ENCODE results near the gene PCBP1. TPM values are rescaled to one million over a fixed set of nuclear protein-coding genes. Genes with fewer than 3 reads are reported as not detected.
"Not testable (repeated sequence)": the region's sequence is repeated elsewhere in the genome, so short reads cannot be mapped to it uniquely, and the experiment has no call there.

Gene PCBP1
- polyA plus RNA-seq, 1 experiment: 63.8 TPM

- no peak for DNase-seq (ENCODE audit: low read depth, low spot score)
- CTCF ChIA-PET: interaction anchor here (1.7 kb wide), 1 partner anchor 11 kb away, joined by 5 read pairs; no protein-coding TSS in a partner anchor
- POLR2A ChIA-PET: interaction anchor here (0.6 to 2.6 kb wide), 5 partner anchors 8 to 1373 kb away, joined by 3 to 19 read pairs (median 7); no protein-coding TSS in a partner anchor
- peak overlapping the region; percentile 43 for H3K4me3 ChIP-seq (ENCODE audit: low read depth, low read length)
- no peak for TF ChIP-seq CTCF (IDR thresholded peaks at IDR 0.05; ENCODE audit: low read depth, low read length)
- H3K9me3 ChIP-seq (ENCODE audit: control insufficient read depth, insufficient read depth, low read length): no peaks in the 10 kb centered on the region
- H3K27me3 ChIP-seq (ENCODE audit: control insufficient read depth, insufficient read depth, low read length): no peaks in the 10 kb centered on the region
- H3K27ac ChIP-seq (ENCODE audit: low read depth, low read length): peak overlapping the region; percentile 87
Measured at GRCh38 chr2:70132244-70133126, 45.2 kb downstream of the PCBP1 start.

GRCh38 chr2:70133127-70133452, 45.8 kb downstream of the PCBP1 start:
- no peak overlapping the region for H3K27ac ChIP-seq (ENCODE audit: low read depth, low read length)
- H3K4me3 ChIP-seq (ENCODE audit: low read depth, low read length): peak overlapping the region; percentile 43; the same call in 1 of the 2 replicates
- no peak for DNase-seq (ENCODE audit: low read depth, low spot score)
- H3K9me3 ChIP-seq (ENCODE audit: control insufficient read depth, insufficient read depth, low read length): no peaks in the 10 kb centered on the region
- H3K27me3 ChIP-seq (ENCODE audit: control insufficient read depth, insufficient read depth, low read length): no peaks in the 10 kb centered on the region
- ChIA-PET POLR2A (interaction anchor here (2.2 to 2.6 kb wide), 2 partner anchors 9 to 44 kb away, joined by 13 to 19 read pairs; no protein-coding TSS in a partner anchor), CTCF (interaction anchor here (1.3 to 1.7 kb wide), 3 partner anchors 10 to 221 kb away, joined by 3 to 6 read pairs (median 5); no protein-coding TSS in a partner anchor)
- no peak for TF ChIP-seq CTCF (IDR thresholded peaks at IDR 0.05; ENCODE audit: low read depth, low read length)

GRCh38 chr2:70133491-70134322, 46.4 kb downstream of the PCBP1 start:
- no peaks in the 10 kb centered on the region for H3K27me3 ChIP-seq (ENCODE audit: control insufficient read depth, insufficient read depth, low read length)
- H3K9me3 ChIP-seq (ENCODE audit: control insufficient read depth, insufficient read depth, low read length): no peaks in the 10 kb centered on the region
- no peak for TF ChIP-seq CTCF (IDR thresholded peaks at IDR 0.05; ENCODE audit: low read depth, low read length)
- ChIA-PET CTCF (interaction anchor here (1.3 to 1.7 kb wide), 3 partner anchors 10 to 221 kb away, joined by 3 to 6 read pairs (median 5); no protein-coding TSS in a partner anchor), POLR2A (interaction anchor here (0.7 to 2.6 kb wide), 3 partner anchors 9 to 45 kb away, joined by 4 to 19 read pairs (median 13); no protein-coding TSS in a partner anchor)
- H3K4me3 ChIP-seq (ENCODE audit: low read depth, low read length): no peak overlapping the region
- DNase-seq (ENCODE audit: low read depth, low spot score): no peak
- H3K27ac ChIP-seq (ENCODE audit: low read depth, low read length): no peak overlapping the region

GRCh38 chr2:70134323-70134983, 47.2 kb downstream of the PCBP1 start:
- not testable (repeated sequence) for DNase-seq (ENCODE audit: low read depth, low spot score); H3K9me3 ChIP-seq (ENCODE audit: control insufficient read depth, insufficient read depth, low read length)
- POLR2A ChIA-PET: interaction anchor here (0.7 to 2.6 kb wide), 3 partner anchors 10 to 40 kb away, joined by 4 to 19 read pairs (median 8); no protein-coding TSS in a partner anchor

More at GRCh38 chr2:70134323-70134983, 47.2 kb downstream of the PCBP1 start:
- H3K27ac ChIP-seq (ENCODE audit: low read depth, low read length); H3K27me3 ChIP-seq (ENCODE audit: control insufficient read depth, insufficient read depth, low read length); H3K4me3 ChIP-seq (ENCODE audit: low read depth, low read length): not testable (repeated sequence)
- CTCF ChIA-PET: interaction anchor here (1.3 to 1.7 kb wide), 3 partner anchors 9 to 222 kb away, joined by 3 to 6 read pairs (median 5); no protein-coding TSS in a partner anchor

Small RNAs within 50 kb of the gene (small RNA-seq; reads per million reads assigned to genes)
- gene RN7SL470P (ENCODE audit: insufficient read length, low read depth): not detected

Other genes with a start within 250 kb of the PCBP1 start
- 38.1 and 57.8 TPM in 2 replicates for gene SNRNP27, start 193.5 kb upstream of the PCBP1 start, polyA plus RNA-seq (2011; rRNA removed)
- 7.8 and 9.8 TPM in 2 replicates for gene MXD1, start 172.4 kb upstream of the PCBP1 start, polyA plus RNA-seq (2011; rRNA removed)
- 0.06 and 0.11 TPM in 2 replicates for gene ASPRV1, start 125.8 kb upstream of the PCBP1 start, polyA plus RNA-seq (2011; rRNA removed)
- gene C2orf42, start 103.5 kb downstream of the PCBP1 start, polyA plus RNA-seq (2011; rRNA removed): 9.8 and 10.7 TPM in 2 replicates
- gene TIA1, start 161.2 kb downstream of the PCBP1 start, polyA plus RNA-seq (2011; rRNA removed): 139 and 192 TPM in 2 replicates
- 101 and 129 TPM in 2 replicates for gene PCYOX1, start 170.7 kb downstream of the PCBP1 start, polyA plus RNA-seq (2011; rRNA removed)
- gene SNRPG, start 206.3 kb downstream of the PCBP1 start, polyA plus RNA-seq (2011; rRNA removed): 145 and 190 TPM in 2 replicates
- gene FAM136A, start 214.6 kb downstream of the PCBP1 start, polyA plus RNA-seq (2011; rRNA removed): 25.8 and 34.1 TPM in 2 replicates

Measured in AG04450 (cell line).